LoVo (cell line): ENCODE data around the gene SPRYD7.
"Not testable (repeated sequence)": the region's sequence is repeated elsewhere in the genome, so short reads cannot be mapped to it uniquely, and the experiment has no call there.

Source experiments
- DNase-seq: peaks from one replicate; pipeline ENCODE4 v3.0.0-alpha.2; 2016; ENCODE audit warnings: low spot score

The SPRYD7 gene

GRCh38 chr13:49932868-49933267 lies 3.3 kb downstream of the SPRYD7 start:
- no peak for DNase-seq

- no peak for DNase-seq
Measured at GRCh38 chr13:49932066-49932465, 4.1 kb downstream of the SPRYD7 start.

GRCh38 chr13:49927755-49928154 lies 8.4 kb downstream of the SPRYD7 start:
- no peak for DNase-seq

- no peak for DNase-seq
Measured at GRCh38 chr13:49925881-49926418, 10.2 kb downstream of the SPRYD7 start.

- no peak for DNase-seq
Measured at GRCh38 chr13:49922301-49922700, 13.8 kb downstream of the SPRYD7 start.

- not testable (repeated sequence) for DNase-seq
Measured at GRCh38 chr13:49920969-49921368, 15.2 kb downstream of the SPRYD7 start.

GRCh38 chr13:49918106-49918505 lies 18.0 kb downstream of the SPRYD7 start:
- DNase-seq: not testable (repeated sequence)

- no peak for DNase-seq
Measured at GRCh38 chr13:49914947-49915346, 21.2 kb downstream of the SPRYD7 start.

GRCh38 chr13:49908637-49909036 lies 27.5 kb downstream of the SPRYD7 start:
- DNase-seq: no peak

- no peak for DNase-seq
Measured at GRCh38 chr13:49904729-49905456, 31.2 kb downstream of the SPRYD7 start.

GRCh38 chr13:49898792-49899191 lies 37.3 kb downstream of the SPRYD7 start:
- no peak for DNase-seq

- no peak for DNase-seq
Measured at GRCh38 chr13:49897713-49898112, 38.4 kb downstream of the SPRYD7 start.

- no peak for DNase-seq
Measured at GRCh38 chr13:49895826-49896225, 40.3 kb downstream of the SPRYD7 start.

- DNase-seq: no peak
Measured at GRCh38 chr13:49893591-49893990, 42.5 kb downstream of the SPRYD7 start.

GRCh38 chr13:49890376-49890775 lies 45.8 kb downstream of the SPRYD7 start:
- DNase-seq: no peak

GRCh38 chr13:49878682-49879081 lies 57.5 kb downstream of the SPRYD7 start:
- DNase-seq: no peak

- DNase-seq: no peak
Measured at GRCh38 chr13:49877629-49878218, 58.4 kb downstream of the SPRYD7 start.

- no peak for DNase-seq
Measured at GRCh38 chr13:49874430-49874829, 61.7 kb downstream of the SPRYD7 start.

- DNase-seq: peak; percentile 5
Measured at GRCh38 chr13:49869519-49869918, 66.6 kb downstream of the SPRYD7 start.

- DNase-seq: no peak
Measured at GRCh38 chr13:49867834-49868233, 68.3 kb downstream of the SPRYD7 start.

- DNase-seq: no peak
Measured at GRCh38 chr13:49865218-49865617, 70.9 kb downstream of the SPRYD7 start.

- DNase-seq: no peak
Measured at GRCh38 chr13:49864509-49864908, 71.6 kb downstream of the SPRYD7 start.
